T-helper 17 cell (primary cell): ENCODE data around the gene LRRC8E. TPM values are rescaled to one million over a fixed set of nuclear protein-coding genes. Genes with fewer than 3 reads are reported as not detected.

ENCODE experiments used
- ATAC-seq: fragments of 150-1000 bp; cut with Tn5 transposase; 2 replicates; pipeline ENCODE4 v1.10.0; 2021; ENCODE audit warnings: mild to moderate bottlenecking, moderate library complexity
- DNase-seq, 3 donors: peaks; one replicate each; pipeline versions ENCODE4 v3.0.0 to v3.0.0-alpha.2; 2020 to 2021
- H3K9me3 ChIP-seq: one replicate; pipeline ENCODE4 v1.7.0; 2013; ENCODE audit warnings: low read length, mild to moderate bottlenecking; ENCODE audit not compliant: control insufficient read depth, poor library complexity, severe bottlenecking
- H3K27ac Mint-ChIP-seq: one replicate; pipeline ENCODE4 v1.8.0; 2022; ENCODE audit warnings: mild to moderate bottlenecking, moderate library complexity, mixed read lengths
- H3K27me3 Mint-ChIP-seq: one replicate; pipeline ENCODE4 v1.8.0; 2022; ENCODE audit warnings: mixed read lengths
- H3K36me3 Mint-ChIP-seq: one replicate; pipeline ENCODE4 v1.8.0; 2022; ENCODE audit warnings: low read depth, mixed read lengths
- H3K4me1 Mint-ChIP-seq: one replicate; pipeline ENCODE4 v1.8.0; 2022; ENCODE audit warnings: mild to moderate bottlenecking, mixed read lengths
- H3K4me3 Mint-ChIP-seq: one replicate; pipeline ENCODE4 v1.8.0; 2022; ENCODE audit warnings: mild to moderate bottlenecking, moderate library complexity, mixed read lengths
- total RNA-seq, 4 donors: library from RNA in 2 of 4; stranded (reverse) in 2 of 4; gene quantifications; one replicate each; pipeline ENCODE4 v1.2.3 and lab custom pipeline; 2022 to 2026

The LRRC8E gene
- total RNA-seq, 2 donors from 2014 or later = not detected

DNA sequence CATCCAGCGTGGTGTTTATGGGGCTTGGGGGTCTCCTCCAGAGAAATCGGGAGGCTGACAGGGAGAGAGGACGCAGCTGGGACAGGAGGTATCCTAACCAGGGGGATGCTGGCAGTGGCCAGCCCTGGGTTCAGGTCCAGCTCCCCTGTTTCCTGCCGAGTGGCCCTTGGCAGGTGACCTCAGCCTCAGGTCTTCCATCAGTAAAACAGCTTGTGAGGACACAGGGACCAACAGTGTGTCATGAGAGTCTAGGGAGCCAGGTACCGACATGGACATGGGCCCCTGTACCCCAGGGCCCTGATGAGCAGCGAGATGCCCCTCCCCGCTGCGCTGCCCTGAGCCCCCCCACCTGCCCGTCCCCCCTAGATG lies 38.7 kb upstream of the LRRC8E start:
- Mint-ChIP-seq H3K4me3 (no peak overlapping the region), H3K27ac (no peak overlapping the region), H3K36me3 (no peaks in the 10 kb centered on the region), H3K4me1 (peaks cover 8% of the 10 kb centered on the region), H3K27me3 (peaks cover 6% of the 10 kb centered on the region)
- no peaks in the 10 kb centered on the region for H3K9me3 ChIP-seq
- ATAC-seq (no peak), DNase-seq (no peak)

DNA sequence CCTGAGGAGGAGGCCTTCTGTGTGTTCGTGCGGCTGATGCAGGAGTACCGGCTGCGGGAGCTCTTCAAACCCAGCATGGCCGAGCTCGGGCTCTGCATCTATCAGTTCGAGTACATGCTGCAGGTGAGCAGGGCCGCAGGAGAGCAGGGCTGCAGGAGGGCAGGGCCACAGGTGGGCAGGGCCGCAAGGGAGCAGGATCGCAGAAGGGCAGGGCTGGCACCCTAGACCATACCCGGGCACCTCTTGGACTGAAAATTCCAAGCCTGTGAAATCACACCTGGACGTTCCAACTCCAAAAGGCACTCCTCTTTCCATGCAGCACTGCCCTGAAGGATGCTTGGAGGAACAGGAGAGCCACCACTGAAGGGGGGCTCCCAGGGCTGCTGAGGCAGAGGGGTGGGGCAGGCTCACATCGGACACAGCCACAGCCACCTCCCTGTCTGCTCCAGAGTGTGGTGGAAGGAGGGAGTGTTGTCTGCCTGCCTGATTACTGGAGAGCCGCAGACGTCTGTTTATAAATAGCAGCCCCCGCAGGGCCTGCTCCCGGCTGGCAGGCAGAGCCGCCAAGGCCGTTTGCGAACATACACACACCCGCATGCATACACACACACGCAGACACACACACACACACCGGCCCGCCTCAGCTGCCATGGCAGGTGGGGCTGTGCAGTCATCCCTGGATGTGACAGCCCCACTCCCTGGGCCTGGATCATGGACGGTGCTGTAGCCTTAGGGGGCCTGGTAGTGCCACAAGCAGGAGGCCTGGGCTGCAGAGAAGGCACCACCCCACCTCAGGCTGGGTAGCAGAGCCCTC lies 38.1 kb upstream of the LRRC8E start:
- Mint-ChIP-seq H3K4me3 (no peak overlapping the region), H3K4me1 (peaks cover 8% of the 10 kb centered on the region), H3K27me3 (peaks cover 6% of the 10 kb centered on the region), H3K36me3 (no peaks in the 10 kb centered on the region), H3K27ac (no peak overlapping the region)
- no peaks in the 10 kb centered on the region for H3K9me3 ChIP-seq
- DNase-seq (no peak), ATAC-seq (no peak)

DNA sequence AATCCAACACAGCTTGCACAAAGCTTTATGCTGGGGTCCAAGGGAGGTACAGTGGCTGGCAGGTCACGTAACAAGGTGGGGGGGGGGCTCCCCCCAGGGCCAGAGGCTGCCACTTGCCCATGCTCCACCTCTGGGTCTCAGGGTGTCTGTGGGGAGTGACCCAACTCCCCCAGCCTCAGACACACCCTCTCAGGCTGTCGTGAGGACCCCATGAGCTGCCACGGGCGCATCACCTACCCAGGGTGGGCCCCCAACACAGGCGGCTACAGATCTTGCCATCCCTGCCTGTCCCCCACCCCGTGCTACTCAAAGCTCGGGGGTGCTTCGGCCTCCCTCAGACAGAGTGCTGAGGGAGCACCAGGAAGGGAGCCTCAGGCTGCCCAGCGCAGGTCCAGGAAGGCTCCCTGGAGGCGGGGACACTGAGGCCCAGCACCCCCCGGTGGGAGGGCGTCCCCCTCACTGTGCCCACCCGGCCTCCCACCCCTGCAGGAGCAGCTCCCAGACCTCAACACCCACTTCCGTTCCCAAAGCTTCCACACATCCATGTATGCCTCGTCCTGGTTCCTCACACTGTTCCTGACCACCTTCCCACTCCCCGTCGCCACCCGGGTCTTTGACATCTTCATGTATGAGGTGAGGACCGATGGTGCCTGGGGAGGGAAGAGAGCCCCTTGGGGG lies 37.2 kb upstream of the LRRC8E start:
- no peak for ATAC-seq
- Mint-ChIP-seq H3K36me3 (no peaks in the 10 kb centered on the region), H3K27ac (no peak overlapping the region), H3K27me3 (peaks cover 6% of the 10 kb centered on the region), H3K4me1 (peaks cover 8% of the 10 kb centered on the region), H3K4me3 (no peak overlapping the region)
- no peak for DNase-seq
- H3K9me3 ChIP-seq = no peaks in the 10 kb centered on the region

DNA sequence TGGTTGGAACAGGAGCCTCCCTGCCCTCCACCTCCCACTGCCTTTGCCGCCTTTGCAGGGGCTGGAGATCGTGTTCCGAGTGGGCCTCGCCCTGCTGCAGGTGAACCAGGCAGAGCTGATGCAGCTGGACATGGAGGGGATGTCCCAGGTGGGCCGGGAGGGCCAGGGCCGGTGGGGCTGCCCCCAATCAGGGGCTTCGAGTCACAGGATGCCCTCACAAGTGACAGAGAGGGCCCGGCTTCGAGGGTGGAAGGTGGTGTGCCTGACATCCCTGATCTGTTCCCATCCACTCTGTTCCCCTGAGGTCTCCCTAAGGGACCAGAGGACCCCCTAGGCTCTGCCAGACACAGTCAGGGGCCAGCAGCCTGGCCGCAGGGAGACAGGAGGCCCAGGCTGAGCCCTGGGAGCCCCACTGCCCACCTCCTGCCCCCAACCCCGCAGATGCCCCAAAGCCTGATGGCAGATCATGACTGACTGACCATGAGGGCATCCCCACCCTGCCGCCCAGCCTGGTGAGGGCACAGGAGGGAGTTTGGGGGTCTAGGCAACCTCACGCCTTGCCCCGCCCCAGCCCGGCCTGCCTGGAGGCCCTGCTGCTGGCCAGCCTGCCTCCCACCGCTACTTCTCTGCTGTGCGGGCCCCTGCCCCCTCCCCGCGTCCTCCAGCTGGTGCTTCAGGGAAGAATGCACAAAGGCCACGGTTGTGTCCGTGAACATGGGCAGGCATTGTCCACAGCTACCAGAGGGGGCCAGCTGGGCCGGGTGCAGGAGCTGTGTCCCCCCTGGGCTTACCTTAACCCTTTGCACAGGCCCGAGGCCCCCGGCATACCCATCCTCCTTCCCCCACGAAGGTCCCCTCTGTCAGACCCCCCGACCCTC lies 36.4 kb upstream of the LRRC8E start:
- Mint-ChIP-seq H3K4me3 (no peak overlapping the region), H3K36me3 (no peaks in the 10 kb centered on the region), H3K27me3 (peaks cover 10% of the 10 kb centered on the region), H3K27ac (no peak overlapping the region), H3K4me1 (peaks cover 8% of the 10 kb centered on the region)
- no peaks in the 10 kb centered on the region for H3K9me3 ChIP-seq
- ATAC-seq (no peak), DNase-seq (no peak)

DNA sequence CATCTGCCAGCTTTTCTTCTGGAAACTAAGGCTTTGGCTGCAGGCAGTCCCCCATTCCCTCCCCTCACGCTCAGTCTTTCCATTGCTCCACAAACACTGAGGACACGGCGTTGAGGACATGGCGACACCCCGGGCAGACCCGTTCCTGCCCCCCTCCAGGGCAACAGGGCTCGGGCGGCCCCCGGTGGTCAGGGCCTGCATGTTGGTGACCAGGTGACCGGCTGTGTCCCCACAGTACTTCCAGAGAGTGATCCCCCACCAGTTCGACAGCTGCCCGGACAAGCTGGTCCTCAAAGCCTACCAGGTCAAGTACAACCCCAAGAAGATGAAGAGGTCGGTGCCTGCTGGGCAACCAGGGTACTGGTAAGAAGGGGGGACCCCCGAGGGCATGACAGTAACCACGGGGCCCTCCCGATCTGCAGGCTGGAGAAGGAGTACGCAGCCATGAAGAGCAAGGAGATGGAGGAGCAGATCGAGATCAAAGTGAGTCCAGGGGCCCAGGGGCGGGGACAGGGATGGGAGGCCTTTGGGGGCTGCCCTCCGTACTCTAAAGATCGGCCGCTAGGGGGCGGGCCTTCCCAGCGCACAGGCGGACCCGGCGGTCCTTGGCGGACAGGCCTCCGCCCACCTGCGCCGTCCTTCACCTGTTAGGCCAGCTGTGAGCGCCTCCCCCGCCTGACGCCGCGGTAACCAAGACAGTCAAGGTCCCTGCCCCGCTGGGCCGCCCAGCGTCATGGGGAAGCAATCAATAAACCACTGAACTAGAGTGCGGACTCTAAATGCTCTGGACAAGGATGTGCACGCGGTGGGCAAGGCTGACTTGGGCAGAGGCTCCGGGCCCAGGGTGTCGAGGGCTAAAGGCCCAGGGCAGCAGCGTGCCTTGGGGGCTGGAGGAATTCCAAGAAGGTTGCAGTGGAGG lies 35.2 kb upstream of the LRRC8E start:
- no peak overlapping the region for H3K27ac Mint-ChIP-seq
- ATAC-seq = peak; percentile 80
- peaks cover 8% of the 10 kb centered on the region for H3K4me1 Mint-ChIP-seq

DNA sequence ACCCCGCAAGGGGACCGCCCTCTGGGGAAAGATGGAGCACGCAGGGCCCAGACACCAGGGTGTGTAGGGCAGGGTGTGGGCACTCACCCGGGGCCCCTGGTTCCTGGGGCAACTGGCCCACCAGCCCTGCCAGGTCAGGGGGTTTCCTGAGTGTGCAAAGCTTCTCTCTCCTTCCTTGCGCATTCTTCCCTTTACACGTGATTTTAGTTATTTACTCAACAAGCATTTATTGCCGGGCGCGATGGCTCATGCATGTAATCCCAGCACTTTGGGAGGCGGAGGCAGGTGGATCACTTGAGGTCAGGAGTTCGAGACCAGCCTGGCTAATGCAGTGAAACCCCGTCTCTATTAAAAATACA lies 34.6 kb upstream of the LRRC8E start:
- no peaks in the 10 kb centered on the region for H3K9me3 ChIP-seq
- H3K4me3 Mint-ChIP-seq = no peak overlapping the region
- no peak overlapping the region for H3K27ac Mint-ChIP-seq
- H3K4me1 Mint-ChIP-seq = peaks cover 8% of the 10 kb centered on the region
- no peaks in the 10 kb centered on the region for H3K36me3 Mint-ChIP-seq
- no peak for ATAC-seq
- H3K27me3 Mint-ChIP-seq = peaks cover 10% of the 10 kb centered on the region
- no peak for DNase-seq

More for the DNA sequence above, 35.2 kb upstream of the LRRC8E start:
- peak; percentile 52 to 59 (median 55) for DNase-seq
- no peaks in the 10 kb centered on the region for H3K36me3 Mint-ChIP-seq
- H3K9me3 ChIP-seq = no peaks in the 10 kb centered on the region
- peaks cover 10% of the 10 kb centered on the region for H3K27me3 Mint-ChIP-seq
- peak overlapping the region; percentile 28 for H3K4me3 Mint-ChIP-seq

DNA sequence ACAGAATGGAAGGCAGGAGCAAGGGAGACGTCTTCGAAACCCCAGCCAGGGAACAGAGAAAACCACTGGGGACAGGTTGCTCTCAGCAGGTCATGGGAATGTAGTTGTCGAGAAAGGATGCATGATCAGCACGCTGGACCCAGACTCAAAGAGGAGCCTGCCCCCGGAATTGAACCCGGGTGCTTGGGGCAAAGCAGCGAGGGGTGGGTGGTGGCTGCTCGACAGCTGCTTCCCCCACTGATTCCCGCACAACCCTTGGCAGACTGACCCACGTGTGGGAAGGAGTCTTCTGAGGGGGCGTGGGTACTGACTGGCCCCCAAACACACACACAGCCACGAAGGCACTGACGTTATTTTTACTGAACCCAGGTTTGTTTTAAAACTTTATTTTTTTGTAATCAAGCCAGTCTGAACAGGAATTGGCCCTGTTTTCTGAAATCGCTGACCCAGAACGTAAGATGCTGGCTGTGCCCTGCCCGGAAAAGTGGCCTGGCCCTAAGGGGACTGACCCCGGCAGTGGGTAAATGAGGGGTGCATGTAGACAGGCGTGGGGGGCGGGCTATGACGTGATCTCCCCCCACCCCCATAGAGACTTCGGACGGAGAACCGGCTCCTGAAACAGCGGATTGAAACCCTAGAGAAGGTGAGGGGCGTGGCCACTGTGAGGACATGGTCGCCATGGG lies 32.7 kb upstream of the LRRC8E start:
- Mint-ChIP-seq H3K27ac (no peak overlapping the region), H3K4me3 (no peak overlapping the region), H3K4me1 (peaks cover 8% of the 10 kb centered on the region), H3K36me3 (no peaks in the 10 kb centered on the region), H3K27me3 (peaks cover 10% of the 10 kb centered on the region)
- DNase-seq (no peak), ATAC-seq (no peak)
- no peaks in the 10 kb centered on the region for H3K9me3 ChIP-seq

DNA sequence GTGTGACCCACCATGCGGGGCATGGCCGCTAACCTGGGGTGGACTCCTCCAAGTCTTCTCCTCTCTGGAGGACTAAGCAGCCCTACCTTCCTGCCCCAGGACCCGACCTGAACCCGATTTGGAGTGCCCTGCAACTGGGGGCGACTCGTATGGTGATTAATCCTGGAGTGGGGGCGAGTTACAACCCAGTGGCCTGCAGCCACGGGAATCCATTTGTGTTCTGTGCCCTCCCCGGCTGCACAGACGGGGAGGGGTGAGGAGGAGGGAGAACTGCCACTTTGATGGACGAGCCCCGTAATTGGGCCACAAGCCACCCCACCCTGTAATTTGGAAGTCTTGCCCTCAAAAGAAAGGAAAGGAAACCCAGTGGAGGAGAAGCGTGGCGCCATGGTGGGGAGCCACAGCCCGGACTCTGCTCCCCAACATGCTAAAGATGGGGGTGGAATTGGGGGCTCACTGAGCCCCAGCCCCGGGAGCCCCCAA lies 32.2 kb upstream of the LRRC8E start:
- DNase-seq (no peak), ATAC-seq (no peak)
- Mint-ChIP-seq H3K27me3 (peaks cover 10% of the 10 kb centered on the region), H3K4me3 (no peak overlapping the region), H3K36me3 (no peaks in the 10 kb centered on the region), H3K27ac (no peak overlapping the region), H3K4me1 (peaks cover 8% of the 10 kb centered on the region)
- no peaks in the 10 kb centered on the region for H3K9me3 ChIP-seq

DNA sequence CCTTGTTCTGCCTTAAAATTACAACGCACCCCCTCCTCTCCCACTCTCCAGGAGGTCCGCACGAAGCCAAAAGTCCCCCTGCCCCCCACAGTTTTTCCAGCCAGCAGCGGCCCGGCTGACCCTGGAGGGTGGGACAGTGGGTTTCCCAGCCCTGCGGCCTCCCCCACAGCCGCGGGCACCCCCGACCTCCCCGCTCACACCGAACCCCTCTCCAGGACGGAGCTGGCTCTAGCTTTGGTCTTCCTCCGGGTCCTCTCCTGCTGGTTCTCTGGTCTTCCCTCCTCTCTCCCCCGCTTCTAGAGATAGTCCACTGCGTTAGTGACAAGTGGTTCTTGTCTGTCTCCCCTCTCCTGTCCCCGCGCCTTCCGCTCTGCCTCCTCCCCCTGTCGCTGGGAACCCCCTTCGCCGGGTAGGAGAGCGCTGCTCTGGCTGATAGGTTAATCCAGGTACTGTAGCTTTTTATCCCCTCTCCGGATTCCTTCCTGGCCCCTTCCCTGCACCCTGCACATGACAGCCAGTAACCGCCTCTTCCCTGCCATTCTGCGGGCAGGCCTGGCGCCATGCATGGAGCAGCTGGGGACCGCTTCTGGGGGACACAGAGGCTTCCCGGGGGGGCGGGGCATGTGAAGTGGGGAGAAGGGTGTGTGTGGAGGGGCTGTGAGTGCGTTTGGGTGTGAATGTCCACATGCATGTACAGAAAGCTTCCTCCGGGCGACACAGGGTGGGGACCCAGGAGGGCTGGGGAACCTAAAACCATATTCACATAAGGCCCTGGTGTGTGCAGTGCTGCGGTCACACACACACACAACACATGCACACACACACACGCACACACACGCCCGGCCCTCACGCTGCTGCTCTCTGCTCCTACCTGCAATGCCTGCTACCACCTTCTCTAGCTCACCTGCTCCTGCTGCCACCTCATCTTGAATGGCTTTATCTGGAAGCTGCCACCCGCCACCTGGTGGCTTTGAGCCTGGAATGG lies 31.3 kb upstream of the LRRC8E start:
- DNase-seq (no peak), ATAC-seq (no peak)
- H3K27me3 Mint-ChIP-seq = peaks cover 10% of the 10 kb centered on the region
- H3K4me3 Mint-ChIP-seq = no peak overlapping the region
- no peak overlapping the region for H3K27ac Mint-ChIP-seq
- no peaks in the 10 kb centered on the region for H3K36me3 Mint-ChIP-seq
- H3K4me1 Mint-ChIP-seq = peaks cover 8% of the 10 kb centered on the region
- no peaks in the 10 kb centered on the region for H3K9me3 ChIP-seq

DNA sequence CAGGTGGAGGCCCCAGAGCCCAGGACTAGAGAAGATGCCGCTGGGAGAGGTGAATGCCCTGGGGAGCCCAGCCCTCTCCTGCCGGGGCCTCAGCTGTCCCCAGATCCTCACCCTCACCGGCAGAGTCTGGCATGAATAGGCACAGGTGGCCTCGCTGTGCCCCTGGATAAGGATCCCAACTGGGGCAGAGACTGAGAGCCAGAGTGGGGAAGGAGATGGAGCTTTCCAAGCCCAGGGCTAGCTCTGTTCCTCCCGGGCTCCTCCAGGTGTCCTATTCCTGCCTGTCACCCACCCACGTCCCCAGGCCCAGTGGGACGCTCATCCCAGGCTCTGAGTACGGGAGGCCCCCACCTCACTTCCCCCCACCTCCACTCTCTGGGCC lies 30.6 kb upstream of the LRRC8E start:
- H3K9me3 ChIP-seq = no peaks in the 10 kb centered on the region
- Mint-ChIP-seq H3K4me3 (no peak overlapping the region), H3K36me3 (no peaks in the 10 kb centered on the region), H3K27me3 (peaks cover 8% of the 10 kb centered on the region), H3K27ac (no peak overlapping the region), H3K4me1 (peaks cover 8% of the 10 kb centered on the region)
- ATAC-seq (no peak), DNase-seq (no peak)

DNA sequence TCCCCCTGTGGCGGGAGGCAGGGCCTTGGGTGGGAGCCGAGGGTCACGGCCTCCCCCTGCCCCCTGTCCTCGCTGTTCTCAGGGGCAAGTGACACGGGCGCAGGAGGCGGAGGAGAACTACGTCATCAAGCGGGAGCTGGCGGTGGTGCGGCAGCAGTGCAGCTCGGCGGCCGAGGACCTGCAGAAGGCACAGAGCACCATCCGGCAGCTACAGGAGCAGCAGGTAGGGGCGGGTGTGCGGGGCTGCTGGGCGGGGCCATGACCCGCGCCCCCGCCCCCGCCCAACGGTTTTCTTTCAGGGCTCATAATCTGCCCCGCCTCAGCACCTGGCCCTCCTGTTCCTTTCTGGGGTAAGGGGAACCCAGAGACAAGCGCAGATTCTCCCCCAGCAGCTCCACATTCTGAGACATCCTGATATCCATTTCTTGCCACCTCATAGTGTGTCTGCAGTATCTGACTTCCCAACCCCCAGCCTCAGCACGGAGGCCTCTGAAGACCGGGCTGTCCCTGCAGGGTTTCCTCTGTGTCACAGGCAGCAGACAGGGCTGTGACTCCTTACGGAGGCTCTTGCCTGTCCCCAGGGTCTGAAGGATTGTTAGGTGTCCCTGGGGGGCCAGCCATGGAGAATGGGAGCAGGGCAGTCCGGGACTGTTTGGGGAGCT lies 30.1 kb upstream of the LRRC8E start:
- no peak for DNase-seq
- ATAC-seq = peak; percentile 31
- Mint-ChIP-seq H3K27me3 (peaks cover 4% of the 10 kb centered on the region), H3K36me3 (no peaks in the 10 kb centered on the region), H3K4me1 (peaks cover 3% of the 10 kb centered on the region), H3K27ac (no peak overlapping the region), H3K4me3 (no peak overlapping the region)
- H3K9me3 ChIP-seq = no peaks in the 10 kb centered on the region
